ENCODE data around the gene RGS13. TPM values are rescaled to one million over a fixed set of nuclear protein-coding genes. Genes with fewer than 3 reads are reported as not detected.

RGS13 gene
- total and polyA plus RNA-seq, 2 donors (not counting 1 experiment from before 2014, with no cell fraction given) = 0.22 to 0.59 TPM

DNA sequence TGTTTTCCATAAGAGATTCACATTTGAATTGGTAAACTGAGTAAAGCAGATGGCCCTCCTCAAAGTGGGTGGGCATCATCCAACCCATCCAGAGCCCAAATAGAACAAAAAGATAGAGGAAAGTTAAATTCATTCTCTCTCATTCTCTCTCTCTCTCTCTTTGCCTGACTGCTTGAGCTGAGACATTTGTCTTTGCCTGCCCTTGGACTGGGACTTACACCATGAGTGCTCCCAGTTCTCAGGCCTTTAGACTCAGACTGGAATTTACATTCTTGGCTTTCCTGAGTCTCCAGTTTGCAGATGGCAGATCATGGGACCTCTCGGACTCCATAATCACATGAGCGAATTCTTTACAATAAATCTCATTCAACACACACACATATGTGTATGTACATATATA lies 69.6 kb downstream of the RGS13 start:
- H3K27ac ChIP-seq (ENCODE audit: low read length in 2 of 2) = no peak overlapping the region
- Mint-ChIP-seq H3K4me3 (no peak overlapping the region), H3K4me1 (peaks cover 2% of the 10 kb centered on the region), H3K9me3 (ENCODE audit: insufficient read depth) (no peaks in the 10 kb centered on the region), H3K27me3 (no peaks in the 10 kb centered on the region), H3K27ac (no peak overlapping the region)
- no peaks in the 10 kb centered on the region for H4K20me1 ChIP-seq (ENCODE audit: control insufficient read depth, insufficient read depth, low read length, poor library complexity, severe bottlenecking)
- H3K9me3 ChIP-seq (ENCODE audit: control extremely low read depth in 1 of 3, control insufficient read depth in 2 of 3, insufficient read depth in 1 of 3, low read length in 2 of 3) = peaks cover 0 to 1% (median 0%) of the 10 kb centered on the region in 3 donors
- no peaks in the 10 kb centered on the region for H3K36me3 ChIP-seq (replicated peaks in 1 of 2; ENCODE audit: control extremely low read depth in 1 of 2, control insufficient read depth in 1 of 2, extremely low read depth in 1 of 2, insufficient read depth in 2 of 2, low read length in 1 of 2)
- ATAC-seq (ENCODE audit: low read depth) (no peak), DNase-seq (no peak)
- H3K9ac ChIP-seq (ENCODE audit: low read length) = no peak overlapping the region
- WGBS (ENCODE audit: insufficient coverage) = no CpG with 5 or more reads among the region's 2 CpGs
- ChIA-PET CTCF (no interaction called here), POLR2A (no interaction called here)
- no peak overlapping the region for H3K4me2 ChIP-seq (replicated peaks; ENCODE audit: low read depth, low read length, poor library complexity, severe bottlenecking)
- no peaks in the 10 kb centered on the region for H3K4me1 ChIP-seq (ENCODE audit: control insufficient read depth in 2 of 2, insufficient read depth in 2 of 2, low read length in 2 of 2)
- no peaks in the 10 kb centered on the region for H3K79me2 ChIP-seq (ENCODE audit: control insufficient read depth, insufficient read depth, low read length)
- no peak overlapping the region for H2AFZ ChIP-seq (ENCODE audit: insufficient read depth, low read depth, low read length, poor library complexity, severe bottlenecking)
- no peaks in the 10 kb centered on the region for H3K27me3 ChIP-seq (replicated peaks in 1 of 4; ENCODE audit: control extremely low read depth in 1 of 4, control insufficient read depth in 3 of 4, insufficient read depth in 4 of 4, low read length in 3 of 4)
- TF ChIP-seq CTCF (IDR thresholded peaks at IDR 0.05) (no peak), EZH2 (IDR thresholded peaks at IDR 0.05; ENCODE audit: borderline replicate concordance, insufficient read depth, low read depth, low read length, poor library complexity, severe bottlenecking) (no peak)
- intact Hi-C loops (cut with micrococcal nuclease) = no loop called here
- no peak overlapping the region for H3K4me3 ChIP-seq (ENCODE audit: control extremely low read depth in 1 of 5, extremely low read depth in 1 of 5, insufficient read depth in 1 of 5, low read depth in 2 of 5, low read length in 4 of 5)

DNA sequence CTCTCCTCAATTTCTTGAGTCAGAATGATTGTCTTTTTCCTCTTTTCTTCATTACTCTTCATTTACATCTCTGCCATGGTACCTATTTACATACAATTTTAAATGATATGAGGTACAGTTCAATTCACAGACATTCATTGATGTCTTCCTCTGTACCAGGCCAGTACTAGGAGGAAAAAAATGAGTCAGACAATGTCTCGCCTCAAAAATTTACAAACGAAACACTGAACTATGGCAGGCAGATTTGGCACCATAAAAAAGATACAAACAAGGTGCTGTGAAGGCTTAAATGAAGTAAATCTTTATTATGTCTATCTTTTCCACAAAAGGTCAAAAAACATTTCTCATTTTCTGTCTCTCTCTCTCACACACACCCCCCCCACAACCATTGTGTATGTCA lies 71.0 kb downstream of the RGS13 start:
- ChIA-PET CTCF (no interaction called here), POLR2A (no interaction called here)

More for the DNA sequence above, 71.0 kb downstream of the RGS13 start:
- TF ChIP-seq EZH2 (IDR thresholded peaks at IDR 0.05; ENCODE audit: borderline replicate concordance, insufficient read depth, low read depth, low read length, poor library complexity, severe bottlenecking) (no peak), CTCF (IDR thresholded peaks at IDR 0.05) (no peak)
- Histone ChIP-seq H3K79me2 (ENCODE audit: control insufficient read depth, insufficient read depth, low read length) (no peaks in the 10 kb centered on the region), H3K4me3 (ENCODE audit: control extremely low read depth in 1 of 5, extremely low read depth in 1 of 5, insufficient read depth in 1 of 5, low read depth in 2 of 5, low read length in 4 of 5) (no peak overlapping the region), H3K9ac (ENCODE audit: low read length) (no peak overlapping the region), H4K20me1 (ENCODE audit: control insufficient read depth, insufficient read depth, low read length, poor library complexity, severe bottlenecking) (no peaks in the 10 kb centered on the region), H2AFZ (ENCODE audit: insufficient read depth, low read depth, low read length, poor library complexity, severe bottlenecking) (no peak overlapping the region), H3K4me1 (ENCODE audit: control insufficient read depth in 2 of 2, insufficient read depth in 2 of 2, low read length in 2 of 2) (no peaks in the 10 kb centered on the region), H3K9me3 (ENCODE audit: control extremely low read depth in 1 of 3, control insufficient read depth in 2 of 3, insufficient read depth in 1 of 3, low read length in 2 of 3) (peaks cover 0 to 1% (median 0%) of the 10 kb centered on the region in 3 donors), H3K27me3 (replicated peaks in 1 of 4; ENCODE audit: control extremely low read depth in 1 of 4, control insufficient read depth in 3 of 4, insufficient read depth in 4 of 4, low read length in 3 of 4) (no peaks in the 10 kb centered on the region), H3K4me2 (replicated peaks; ENCODE audit: low read depth, low read length, poor library complexity, severe bottlenecking) (no peak overlapping the region), H3K36me3 (replicated peaks in 1 of 2; ENCODE audit: control extremely low read depth in 1 of 2, control insufficient read depth in 1 of 2, extremely low read depth in 1 of 2, insufficient read depth in 2 of 2, low read length in 1 of 2) (no peaks in the 10 kb centered on the region), H3K27ac (ENCODE audit: low read length in 2 of 2) (no peak overlapping the region)
- no peak for ATAC-seq (ENCODE audit: low read depth)
- intact Hi-C loops (cut with micrococcal nuclease) = no loop called here
- no peak overlapping the region for H3K4me3 Mint-ChIP-seq
- no peak overlapping the region for H3K27ac Mint-ChIP-seq
- WGBS (ENCODE audit: insufficient coverage) = no CpG with 5 or more reads among the region's 2 CpGs
- H3K4me1 Mint-ChIP-seq = peaks cover 2% of the 10 kb centered on the region
- DNase-seq = no peak
- H3K9me3 Mint-ChIP-seq (ENCODE audit: insufficient read depth) = no peaks in the 10 kb centered on the region
- H3K27me3 Mint-ChIP-seq = no peaks in the 10 kb centered on the region

Measured in B cell (primary cell).